GM12878 (cell line): ENCODE measurements around the gene GNA14.

Source experiments
- CTCF ChIP-seq, 3 experiments: IDR thresholded peaks in 2 of 3; conservative IDR thresholded peaks in 1 of 3; 2 replicates each; pipeline ENCODE4 v1.5.1; 2011; ENCODE audit warnings: low read depth in 3 of 3, low read length in 3 of 3, mild to moderate bottlenecking in 3 of 3, control low read depth in 2 of 3, moderate library complexity in 2 of 3, inconsistent platforms in 1 of 3, mixed read lengths in 1 of 3; ENCODE audit not compliant: control insufficient read depth in 2 of 3, insufficient read depth in 1 of 3; ENCODE audit errors: extremely low read depth in 1 of 3
- POLR2AphosphoS5 ChIP-seq: IDR thresholded peaks from 2 replicates; pipeline ENCODE4 v1.6.1; 2011; ENCODE audit warnings: mild to moderate bottlenecking, low read length, inconsistent platforms
- SMC3 ChIP-seq: IDR thresholded peaks from 2 replicates; pipeline ENCODE4 v1.6.1; 2011; ENCODE audit warnings: low read length, improper control_type of control experiment, borderline replicate concordance

GRCh38 chr9:77616191-77616590, 31.9 kb downstream of the GNA14 start:
- no peak for TF ChIP-seq CTCF (IDR thresholded peaks at IDR 0.05 in 2 of 3, conservative IDR thresholded peaks at IDR 0.05 in 1 of 3; ENCODE audit: control insufficient read depth in 2 of 3, extremely low read depth in 1 of 3, insufficient read depth in 1 of 3, low read depth in 3 of 3, low read length in 3 of 3)
- no peak for TF ChIP-seq POLR2AphosphoS5
- TF ChIP-seq SMC3 = no peak
